Neuronal stem cell (in vitro differentiated cells): Measurements from ENCODE around the gene INO80D.
"Not testable (repeated sequence)": the region's sequence is repeated elsewhere in the genome, so short reads cannot be mapped to it uniquely, and the experiment has no call there.

ENCODE experiments used
- DNase-seq: peaks from one replicate; pipeline ENCODE4 v3.0.0-alpha.2; 2013; ENCODE audit warnings: low spot score
- H2AFZ ChIP-seq: one replicate; pipeline ENCODE4 v1.6.1; 2013; ENCODE audit warnings: mild to moderate bottlenecking, low read length, inconsistent platforms
- H2AK5ac ChIP-seq: 2 replicates; pipeline ENCODE4 v1.6.1; 2013; ENCODE audit warnings: low read depth, mild to moderate bottlenecking, inconsistent platforms, low read length, moderate library complexity, mixed read lengths
- H2BK120ac ChIP-seq: 2 replicates; pipeline ENCODE4 v1.6.1; 2013; ENCODE audit warnings: low read depth, mild to moderate bottlenecking, inconsistent platforms, low read length, moderate library complexity, mixed read lengths
- H2BK12ac ChIP-seq: one replicate; pipeline ENCODE4 v1.6.1; 2013; ENCODE audit warnings: low read length, inconsistent platforms
- H2BK15ac ChIP-seq: 2 replicates; pipeline ENCODE4 v1.6.1; 2013; ENCODE audit warnings: mild to moderate bottlenecking, low read length, inconsistent platforms, mixed read lengths
- H2BK5ac ChIP-seq: one replicate; pipeline ENCODE4 v1.6.1; 2013; ENCODE audit warnings: inconsistent platforms, mild to moderate bottlenecking, low read length, moderate library complexity
- H3K14ac ChIP-seq: one replicate; pipeline ENCODE4 v1.6.1; 2013; ENCODE audit warnings: low read length, inconsistent platforms
- H3K18ac ChIP-seq: 2 replicates; pipeline ENCODE4 v1.6.1; 2013; ENCODE audit warnings: low read length, inconsistent platforms
- H3K23ac ChIP-seq: 2 replicates; pipeline ENCODE4 v1.6.1; 2013; ENCODE audit warnings: low read depth, mild to moderate bottlenecking, mixed read lengths, low read length, inconsistent platforms; ENCODE audit not compliant: poor library complexity
- H3K27ac ChIP-seq: replicated peaks from 3 replicates; pipeline ENCODE4 v1.5.1; 2013; ENCODE audit warnings: low read length, inconsistent platforms
- H3K27me3 ChIP-seq, 3 experiments: 2 replicates each; pipeline ENCODE4 v1.6.1; 2013; ENCODE audit warnings: low read length in 3 of 3, mild to moderate bottlenecking in 2 of 3, inconsistent platforms in 1 of 3, low read depth in 1 of 3, mixed read lengths in 1 of 3, moderate library complexity in 1 of 3; ENCODE audit not compliant: control insufficient read depth in 3 of 3, insufficient read depth in 3 of 3
- H3K36me3 ChIP-seq, 2 donors: replicated peaks in 1 of 2; 2 replicates each; pipeline ENCODE4 v1.6.1; 2013; ENCODE audit warnings: low read length in 2 of 2; ENCODE audit not compliant: control insufficient read depth in 2 of 2, insufficient read depth in 2 of 2
- H3K4ac ChIP-seq: 2 replicates; pipeline ENCODE4 v1.6.1; 2013; ENCODE audit warnings: inconsistent platforms, mild to moderate bottlenecking, low read length, moderate library complexity
- H3K4me1 ChIP-seq, 2 donors: 1 replicate in 1 of 2; 2 replicates in 1 of 2; pipeline ENCODE4 v1.6.1; 2013; ENCODE audit warnings: low read length in 2 of 2, low read depth in 1 of 2; ENCODE audit not compliant: control insufficient read depth in 2 of 2, insufficient read depth in 1 of 2
- H3K4me2 ChIP-seq: one replicate; pipeline ENCODE4 v1.6.1; 2013; ENCODE audit warnings: mild to moderate bottlenecking, low read length, inconsistent platforms; ENCODE audit not compliant: insufficient read depth, poor library complexity, severe bottlenecking
- H3K4me3 ChIP-seq, 2 donors: 2 replicates each; pipeline ENCODE4 v1.5.1; 2013; ENCODE audit warnings: low read length in 2 of 2, mild to moderate bottlenecking in 2 of 2, inconsistent platforms in 1 of 2, moderate library complexity in 1 of 2
- H3K79me1 ChIP-seq: one replicate; pipeline ENCODE4 v1.6.1; 2013; ENCODE audit warnings: low read depth, mild to moderate bottlenecking, inconsistent platforms, low read length, moderate library complexity
- H3K9ac ChIP-seq: one replicate; pipeline ENCODE4 v1.6.1; 2013; ENCODE audit warnings: mild to moderate bottlenecking, low read depth, low read length, inconsistent platforms; ENCODE audit not compliant: poor library complexity
- H3K9me3 ChIP-seq, 2 donors: replicated peaks in 1 of 2; 2 replicates each; pipeline versions ENCODE3 to v1.6.1; 2013; ENCODE audit warnings: low read length in 2 of 2, mild to moderate bottlenecking in 2 of 2, inconsistent platforms in 1 of 2, low read depth in 1 of 2, mixed read lengths in 1 of 2, moderate library complexity in 1 of 2; ENCODE audit not compliant: control insufficient read depth in 2 of 2, insufficient read depth in 1 of 2
- H4K8ac ChIP-seq: one replicate; pipeline ENCODE4 v1.6.1; 2013; ENCODE audit warnings: low read depth, mild to moderate bottlenecking, inconsistent platforms, low read length, moderate library complexity
- H4K91ac ChIP-seq: one replicate; pipeline ENCODE4 v1.6.1; 2013; ENCODE audit warnings: low read length, low read depth, mild to moderate bottlenecking, inconsistent platforms; ENCODE audit not compliant: poor library complexity
- WGBS, 2 donors: extraction: QIAGEN DNeasy Blood & Tissue Kit; methylation state at CpG; one replicate each; pipeline ENCODE4 v1.1.7; 2013; ENCODE audit warnings: missing lambda C conversion rate in 2 of 2, mixed read lengths in 1 of 2; ENCODE audit not compliant: insufficient read length in 2 of 2, insufficient replicate concordance in 1 of 2; ENCODE audit errors: extremely low coverage in 2 of 2; 5-methylcytosine and 5-hydroxymethylcytosine counted together

Gene INO80D

GRCh38 chr2:206079699-206080465 lies 6.1 kb downstream of the INO80D start:
- Histone ChIP-seq H3K4ac (no peak overlapping the region), H4K91ac (no peak overlapping the region), H2AK5ac (no peak overlapping the region), H3K27me3 (no peaks in the 10 kb centered on the region), H4K8ac (no peak overlapping the region), H2BK120ac (no peak overlapping the region), H3K14ac (no peak overlapping the region), H3K4me1 (peaks cover 4 to 12% of the 10 kb centered on the region in 2 donors), H3K4me3 (no peak overlapping the region), H3K23ac (no peak overlapping the region), H2BK15ac (no peak overlapping the region), H2AFZ (no peak overlapping the region), H3K9me3 (no peaks in the 10 kb centered on the region), H3K27ac (no peak overlapping the region), H3K9ac (no peak overlapping the region), H3K4me2 (no peak overlapping the region), H3K18ac (no peak overlapping the region), H3K36me3 (peaks cover 0 to 1% of the 10 kb centered on the region in 2 donors), H2BK12ac (no peak overlapping the region), H3K79me1 (peaks cover 7% of the 10 kb centered on the region), H2BK5ac (no peak overlapping the region)
- no peak for DNase-seq
- WGBS, 2 donors: no CpG with 5 or more reads among the region's 9 CpGs

GRCh38 chr2:206077879-206078278 lies 8.1 kb downstream of the INO80D start:
- not testable (repeated sequence) for H3K4ac ChIP-seq, H3K27ac ChIP-seq
- no CpG with 5 or more reads among the region's 5 CpGs for WGBS, 2 donors

GRCh38 chr2:206075113-206075512 lies 10.9 kb downstream of the INO80D start:
- Histone ChIP-seq H3K4me2 (no peak overlapping the region), H4K91ac (no peak overlapping the region), H3K4me1 (peaks cover 0 to 6% of the 10 kb centered on the region in 2 donors), H2BK5ac (no peak overlapping the region), H3K23ac (no peak overlapping the region), H3K4me3 (no peak overlapping the region), H2AK5ac (no peak overlapping the region), H3K9ac (no peak overlapping the region), H2BK120ac (no peak overlapping the region), H4K8ac (no peak overlapping the region), H3K18ac (no peak overlapping the region), H3K27ac (no peak overlapping the region), H3K79me1 (peaks cover 2% of the 10 kb centered on the region), H3K9me3 (no peaks in the 10 kb centered on the region), H3K4ac (no peak overlapping the region), H2AFZ (no peak overlapping the region), H3K14ac (no peak overlapping the region), H2BK12ac (no peak overlapping the region), H3K36me3 (peaks cover 0 to 1% of the 10 kb centered on the region in 2 donors), H2BK15ac (no peak overlapping the region), H3K27me3 (no peaks in the 10 kb centered on the region)
- no CpG with 5 or more reads among the region's 1 CpG for WGBS, 2 donors
- DNase-seq: no peak

More at GRCh38 chr2:206077879-206078278, 8.1 kb downstream of the INO80D start:
- H2BK120ac ChIP-seq, H3K27me3 ChIP-seq, H4K8ac ChIP-seq, H3K79me1 ChIP-seq, H3K9ac ChIP-seq, DNase-seq, H2AFZ ChIP-seq, H2BK15ac ChIP-seq, H3K4me3 ChIP-seq, H3K18ac ChIP-seq, H3K14ac ChIP-seq, H3K4me2 ChIP-seq, H3K4me1 ChIP-seq, H4K91ac ChIP-seq, H2BK5ac ChIP-seq, H3K36me3 ChIP-seq, H2AK5ac ChIP-seq, H3K9me3 ChIP-seq, H3K23ac ChIP-seq, H2BK12ac ChIP-seq: not testable (repeated sequence)

GRCh38 chr2:206071807-206072206 lies 14.2 kb downstream of the INO80D start:
- H3K4me3 ChIP-seq: no peak overlapping the region
- H3K79me1 ChIP-seq: peaks cover 2% of the 10 kb centered on the region
- H3K4ac ChIP-seq: no peak overlapping the region
- H3K18ac ChIP-seq: no peak overlapping the region
- no peak overlapping the region for H3K14ac ChIP-seq
- DNase-seq: no peak
- H3K4me1 ChIP-seq: no peaks in the 10 kb centered on the region
- H3K9ac ChIP-seq: no peak overlapping the region
- no peak overlapping the region for H2BK15ac ChIP-seq
- H2BK120ac ChIP-seq: no peak overlapping the region
- H4K91ac ChIP-seq: no peak overlapping the region
- H2BK12ac ChIP-seq: no peak overlapping the region
- WGBS, 2 donors: no CpG with 5 or more reads among the region's 1 CpG
- H2BK5ac ChIP-seq: no peak overlapping the region
- H2AK5ac ChIP-seq: no peak overlapping the region
- no peak overlapping the region for H2AFZ ChIP-seq
- H3K9me3 ChIP-seq: no peaks in the 10 kb centered on the region
- no peak overlapping the region for H3K4me2 ChIP-seq
- H3K36me3 ChIP-seq: no peaks in the 10 kb centered on the region
- H4K8ac ChIP-seq: no peak overlapping the region
- no peaks in the 10 kb centered on the region for H3K27me3 ChIP-seq
- no peak overlapping the region for H3K23ac ChIP-seq
- H3K27ac ChIP-seq: no peak overlapping the region
